Epithelial cell of prostate (primary cell): ENCODE results near the gene RBM20.

Experiments
- DNase-seq: peaks from one replicate; pipeline ENCODE4 v3.0.0-alpha.2; 2011; ENCODE audit warnings: low read depth, low spot score
- H3K27ac ChIP-seq: fragments of 450-650 bp; 2 replicates; pipeline ENCODE4 v1.5.1; 2017; ENCODE audit warnings: mild to moderate bottlenecking

RBM20 gene

GRCh38 chr10:110818311-110819256 lies 174.4 kb downstream of the RBM20 start:
- no peak for DNase-seq
- peak overlapping the region; percentile 29 for H3K27ac ChIP-seq

GRCh38 chr10:110820321-110820814 lies 176.2 kb downstream of the RBM20 start:
- no peak for DNase-seq
- no peak overlapping the region for H3K27ac ChIP-seq

GRCh38 chr10:110821508-110821907 lies 177.4 kb downstream of the RBM20 start:
- DNase-seq, result no peak
- H3K27ac ChIP-seq, result no peak overlapping the region

GRCh38 chr10:110822035-110822711 lies 178.0 kb downstream of the RBM20 start:
- H3K27ac ChIP-seq, result no peak overlapping the region
- no peak for DNase-seq

GRCh38 chr10:110822712-110823311 lies 178.7 kb downstream of the RBM20 start:
- H3K27ac ChIP-seq, result no peak overlapping the region
- DNase-seq, result no peak

- no peak for DNase-seq
- no peak overlapping the region for H3K27ac ChIP-seq
These were observed 180.0 kb downstream of the RBM20 start for GRCh38 chr10:110824152-110824441.

- H3K27ac ChIP-seq, result no peak overlapping the region
- no peak for DNase-seq
These were observed 180.5 kb downstream of the RBM20 start for GRCh38 chr10:110824660-110825059.

- H3K27ac ChIP-seq, result no peak overlapping the region
- DNase-seq, result no peak
These were observed 181.4 kb downstream of the RBM20 start for GRCh38 chr10:110825508-110825907.

- H3K27ac ChIP-seq, result peak overlapping the region; percentile 49
- peak; percentile 68 for DNase-seq
These were observed 183.3 kb downstream of the RBM20 start for GRCh38 chr10:110827410-110827809.

GRCh38 chr10:110827875-110828274 lies 183.7 kb downstream of the RBM20 start:
- H3K27ac ChIP-seq, result peak overlapping the region; percentile 49
- no peak for DNase-seq

GRCh38 chr10:110828525-110828924 lies 184.4 kb downstream of the RBM20 start:
- H3K27ac ChIP-seq, result no peak overlapping the region
- no peak for DNase-seq

- no peak for DNase-seq
These were observed 185.7 kb downstream of the RBM20 start for GRCh38 chr10:110829721-110830410.

GRCh38 chr10:110833234-110833940 lies 189.3 kb downstream of the RBM20 start:
- H3K27ac ChIP-seq, result no peak overlapping the region
- no peak for DNase-seq

More at GRCh38 chr10:110829721-110830410, 185.7 kb downstream of the RBM20 start:
- no peak overlapping the region for H3K27ac ChIP-seq

- H3K27ac ChIP-seq, result no peak overlapping the region
- no peak for DNase-seq
These were observed 189.9 kb downstream of the RBM20 start for GRCh38 chr10:110833941-110834628.

- DNase-seq, result no peak
- no peak overlapping the region for H3K27ac ChIP-seq
These were observed 190.6 kb downstream of the RBM20 start for GRCh38 chr10:110834629-110835301.

- no peak overlapping the region for H3K27ac ChIP-seq
- no peak for DNase-seq
These were observed 191.7 kb downstream of the RBM20 start for GRCh38 chr10:110835841-110836240.

- no peak overlapping the region for H3K27ac ChIP-seq
- no peak for DNase-seq
These were observed 192.6 kb downstream of the RBM20 start for GRCh38 chr10:110836706-110837105.

GRCh38 chr10:110837418-110838171 lies 193.5 kb downstream of the RBM20 start:
- peak overlapping the region; percentile 22 for H3K27ac ChIP-seq
- no peak for DNase-seq
